Activated T-cell treated with anti-CD3 and anti-CD28 coated beads for 48 hours (primary cell): ENCODE measurements around the gene NTRK3.
"Not testable (repeated sequence)": the region's sequence is repeated elsewhere in the genome, so short reads cannot be mapped to it uniquely, and the experiment has no call there.

Source experiments
- DNase-seq: peaks from one replicate; pipeline ENCODE4 v3.0.0-alpha.2; 2020; ENCODE audit warnings: low read depth

The NTRK3 gene

DNA sequence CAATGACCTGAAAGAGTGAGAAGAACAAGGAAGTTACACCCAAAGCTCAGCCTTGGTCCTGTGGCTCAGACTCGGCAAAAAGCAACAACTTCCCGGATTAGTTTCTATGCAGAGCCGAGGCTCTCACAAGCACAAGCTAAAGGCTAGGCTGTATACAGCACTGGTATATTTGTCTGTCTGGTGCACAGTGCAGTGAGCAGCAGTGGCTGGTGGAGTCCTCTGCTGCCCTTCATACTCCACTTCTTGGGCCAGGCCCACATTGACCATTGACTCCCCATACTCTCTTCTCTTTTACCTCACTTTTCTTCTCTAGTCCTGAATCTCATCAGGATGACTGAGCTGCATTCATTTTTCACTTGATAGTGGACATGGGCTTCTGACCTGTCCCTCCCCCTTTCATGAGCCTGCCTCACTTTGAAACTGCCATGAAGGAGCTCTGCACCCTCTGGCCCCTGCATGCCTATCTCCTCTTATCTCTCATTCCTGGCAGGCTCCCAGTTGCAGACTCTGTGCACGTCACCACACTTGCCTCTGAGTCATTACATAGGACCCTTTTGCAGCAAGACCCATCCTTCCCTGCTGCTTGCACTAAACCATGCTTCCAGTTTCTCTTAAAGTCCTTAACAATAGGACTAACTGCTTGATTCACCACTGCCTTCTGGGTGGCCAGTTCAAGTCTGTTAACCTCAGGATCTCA lies 379.3 kb downstream of the NTRK3 start:
- no peak for DNase-seq

- no peak for DNase-seq
These were observed 381.4 kb downstream of the NTRK3 start for GRCh38 chr15:87874896-87875711.

DNA sequence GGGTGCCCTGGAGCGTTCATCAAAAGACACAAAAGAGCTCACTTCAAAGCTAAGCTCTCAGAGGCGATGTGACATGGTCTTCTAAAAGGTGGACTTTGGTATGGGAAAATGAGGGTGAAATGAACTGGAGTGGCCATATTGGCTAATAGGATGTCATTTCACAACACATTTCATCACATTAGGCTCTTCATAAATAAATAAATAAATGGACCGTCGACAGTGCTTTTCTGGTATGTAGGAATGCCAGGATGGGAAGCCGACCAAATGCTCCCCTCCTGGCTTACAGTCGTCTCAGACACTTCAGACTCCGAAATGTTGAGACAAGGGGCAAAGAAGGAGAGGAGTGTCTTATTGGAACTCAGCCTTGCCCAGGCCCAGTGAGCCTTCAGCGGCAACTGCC lies 383.0 kb downstream of the NTRK3 start:
- no peak for DNase-seq

DNA sequence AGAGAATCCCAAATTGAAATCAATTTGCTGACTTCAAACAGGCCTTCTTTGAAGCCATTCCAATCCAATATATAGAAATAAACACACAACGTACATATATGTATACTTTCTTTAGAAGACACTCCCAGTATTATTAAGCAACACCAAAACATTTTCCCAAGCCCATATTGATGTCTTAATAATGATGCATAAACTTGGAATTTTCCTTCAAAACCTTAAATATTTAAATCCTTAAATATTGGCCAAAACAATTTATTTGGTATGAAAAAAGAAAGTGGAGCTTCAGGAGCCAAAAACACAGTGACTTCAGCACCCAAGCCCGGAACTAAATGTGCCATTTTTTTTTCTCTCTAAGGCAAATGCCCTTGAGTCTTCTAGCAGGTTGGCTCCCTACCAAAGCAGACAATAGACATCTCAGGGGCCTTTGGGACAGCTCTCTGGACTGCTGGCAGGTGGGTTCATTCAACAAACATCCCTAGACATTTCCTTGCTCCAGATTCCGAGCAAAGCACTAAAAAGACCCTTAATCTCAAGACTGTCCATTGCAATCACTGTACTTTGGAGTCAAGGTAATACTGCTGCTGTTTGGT lies 384.7 kb downstream of the NTRK3 start:
- DNase-seq: no peak

GRCh38 chr15:87871258-87871681 lies 385.3 kb downstream of the NTRK3 start:
- no peak for DNase-seq

DNA sequence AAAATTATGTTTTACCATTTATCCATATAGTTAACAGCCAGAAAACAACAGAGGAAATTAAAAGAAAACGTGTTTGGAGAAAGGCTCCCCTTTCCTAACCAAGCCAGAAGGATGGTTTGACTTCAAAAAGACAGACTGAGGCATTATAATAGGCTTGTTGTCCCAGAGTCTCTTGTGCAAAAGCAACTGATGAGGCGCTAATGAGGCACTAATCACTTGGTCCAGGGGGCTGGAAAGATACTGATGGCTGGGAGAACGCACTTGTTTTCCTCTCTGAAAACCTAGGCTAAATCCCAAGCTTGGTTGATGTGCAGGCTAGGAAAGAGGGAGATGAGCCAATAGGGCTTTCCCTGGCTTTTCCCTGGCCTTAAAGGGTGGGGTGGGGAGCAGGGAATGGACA lies 389.6 kb downstream of the NTRK3 start:
- DNase-seq: no peak

DNA sequence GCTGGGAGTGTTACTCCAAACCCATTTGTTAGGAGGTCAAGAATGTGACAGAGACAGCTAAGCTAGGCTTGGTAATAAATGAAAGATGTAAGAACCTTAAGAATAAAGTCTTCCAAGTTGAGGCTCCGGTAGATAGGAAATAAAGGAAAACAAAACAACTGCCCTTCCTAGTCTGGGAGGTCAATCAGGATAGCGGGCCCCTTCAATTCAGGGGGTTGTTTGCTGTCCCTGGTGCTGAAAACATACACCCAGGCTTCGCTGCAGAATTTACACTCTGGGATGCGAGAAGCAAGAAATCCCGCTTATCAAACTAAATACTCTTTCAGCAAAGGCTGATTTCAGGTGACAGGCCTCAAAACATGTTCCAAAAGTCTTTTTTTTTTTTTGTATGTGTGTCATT lies 393.4 kb downstream of the NTRK3 start:
- no peak for DNase-seq

DNA sequence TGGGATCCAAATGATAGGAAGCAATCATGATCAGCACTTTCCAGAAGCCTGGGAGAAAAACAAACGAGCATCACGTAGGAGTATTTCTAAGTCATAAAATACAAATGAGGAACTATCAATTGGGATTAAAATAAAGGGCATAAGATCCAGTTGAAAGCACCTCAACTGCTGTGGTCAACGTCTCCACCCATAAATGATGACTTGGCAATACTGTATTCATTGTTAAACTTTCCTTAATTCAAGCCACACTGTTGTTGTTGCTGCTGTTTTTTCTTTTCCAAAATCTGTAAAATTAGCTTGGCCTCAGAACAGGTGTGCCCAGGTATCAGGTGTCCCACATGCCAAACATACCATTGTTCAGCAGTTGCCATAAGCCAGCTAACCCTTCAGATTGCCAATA lies 395.8 kb downstream of the NTRK3 start:
- no peak for DNase-seq

- DNase-seq: no peak
These were observed 397.9 kb downstream of the NTRK3 start for GRCh38 chr15:87858651-87859050.

DNA sequence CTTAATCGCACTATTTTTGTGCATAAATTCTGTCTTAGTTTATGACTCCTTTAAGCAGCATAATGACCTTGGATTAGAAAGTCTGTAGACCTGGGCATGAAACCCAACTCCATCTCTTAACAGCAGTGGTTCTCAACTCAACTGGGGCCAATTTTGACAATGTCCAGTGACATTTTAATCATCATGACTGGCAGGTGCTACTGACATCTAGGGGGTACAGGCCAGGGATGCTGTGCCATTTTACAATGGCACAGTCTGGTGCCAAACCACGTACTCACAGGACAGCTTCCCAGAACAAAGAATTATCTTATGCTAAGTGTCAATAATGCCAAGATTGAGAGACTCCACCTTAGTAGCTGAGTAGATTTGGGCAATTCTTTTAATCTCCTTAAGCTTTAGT lies 405.0 kb downstream of the NTRK3 start:
- DNase-seq: no peak

- no peak for DNase-seq
These were observed 405.6 kb downstream of the NTRK3 start for GRCh38 chr15:87850916-87851315.

DNA sequence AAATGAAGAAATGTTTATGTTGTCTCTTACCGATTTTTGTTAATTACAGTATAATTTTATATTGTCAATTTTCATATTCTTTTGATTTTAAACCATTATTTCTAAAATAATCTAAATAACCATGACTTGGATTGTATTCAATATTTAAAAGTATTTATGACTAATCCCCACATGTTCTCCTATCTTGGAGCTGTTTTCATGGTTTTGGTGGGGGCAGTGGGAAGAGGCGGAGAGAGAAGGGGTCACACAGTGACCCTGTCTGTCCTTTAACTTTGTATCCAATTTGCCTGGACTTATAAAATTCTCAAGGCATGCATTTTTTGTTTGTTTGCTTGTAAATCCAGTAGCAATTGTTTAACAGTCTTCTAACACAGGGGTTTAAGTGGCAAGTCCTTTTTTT lies 407.4 kb downstream of the NTRK3 start:
- DNase-seq: no peak

DNA sequence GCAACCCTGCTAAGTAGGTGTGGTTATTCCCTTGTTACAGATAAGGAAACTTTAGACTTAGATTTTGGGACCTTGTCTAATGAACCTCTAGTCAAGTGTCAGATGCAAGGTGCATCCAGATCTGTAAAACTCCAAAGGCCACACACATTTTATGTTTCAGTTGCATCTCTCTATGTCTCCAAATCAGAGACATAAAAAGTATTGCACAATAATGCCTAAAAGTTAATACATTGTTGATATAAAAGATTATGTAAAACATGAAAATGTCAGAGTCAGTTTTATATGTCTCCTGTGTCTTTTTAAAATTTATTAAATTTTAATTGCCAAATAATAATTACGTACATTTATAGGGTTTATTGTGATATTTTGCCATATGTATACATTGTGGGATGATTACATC lies 408.5 kb downstream of the NTRK3 start:
- DNase-seq: no peak

DNA sequence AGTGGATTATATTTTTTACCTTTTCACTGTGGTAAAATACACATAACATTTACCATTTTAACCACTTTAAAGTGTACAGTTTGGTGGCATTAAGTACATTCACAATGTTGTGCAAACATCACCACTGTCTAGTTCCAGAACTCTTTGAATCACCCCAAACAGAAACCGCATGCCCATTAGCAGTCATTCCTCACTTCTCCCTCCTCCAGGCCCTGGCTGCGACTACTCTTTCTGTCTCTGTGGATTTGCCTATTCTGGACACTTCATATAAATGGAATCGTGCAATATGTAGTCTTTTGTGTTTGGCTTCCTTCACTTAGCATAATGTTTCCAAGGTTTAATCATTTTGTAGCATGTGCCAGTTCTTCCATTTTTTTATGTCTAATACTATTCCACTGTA lies 409.8 kb downstream of the NTRK3 start:
- DNase-seq: no peak

GRCh38 chr15:87843312-87843711 lies 413.2 kb downstream of the NTRK3 start:
- no peak for DNase-seq

GRCh38 chr15:87841426-87841998 lies 415.0 kb downstream of the NTRK3 start:
- no peak for DNase-seq

DNA sequence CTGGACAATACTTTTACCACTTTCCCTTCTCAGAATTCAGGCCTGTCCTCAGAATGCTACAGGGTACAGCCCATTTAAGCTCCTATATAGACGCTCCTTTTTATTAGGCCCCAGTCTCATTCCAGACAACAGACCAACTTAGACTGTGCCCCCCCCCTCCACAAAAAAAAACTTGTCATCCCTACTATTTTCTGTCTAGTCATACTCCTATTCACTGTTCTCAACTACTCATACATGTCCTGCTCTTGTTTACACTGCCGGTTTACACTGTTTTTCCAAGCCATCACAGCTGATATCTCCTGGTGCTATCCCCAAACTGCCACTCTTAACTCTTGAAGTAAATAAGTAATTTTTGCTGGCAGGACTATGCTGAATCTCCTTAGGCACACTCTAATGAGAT lies 420.7 kb downstream of the NTRK3 start:
- DNase-seq: not testable (repeated sequence)

DNA sequence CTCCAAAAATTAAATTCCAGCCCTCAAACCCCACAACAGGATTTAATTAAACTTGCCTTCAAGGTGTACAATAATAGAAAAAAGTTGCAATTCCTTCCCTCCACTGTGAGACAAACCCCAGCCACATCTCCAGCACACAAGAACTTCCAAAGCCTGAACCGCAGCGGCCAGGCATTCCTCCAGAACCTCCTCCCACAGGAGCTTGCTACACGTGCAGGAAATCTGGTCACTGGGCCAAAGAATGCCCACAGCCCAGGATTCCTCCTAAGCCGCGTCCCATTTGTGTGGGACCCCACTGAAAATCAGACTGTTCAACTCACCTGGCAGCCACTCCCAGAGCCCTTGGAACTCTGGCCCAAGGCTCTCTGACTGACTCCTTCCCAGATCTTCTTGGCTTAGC lies 423.2 kb downstream of the NTRK3 start:
- DNase-seq: not testable (repeated sequence)

- no peak for DNase-seq
These were observed 427.0 kb downstream of the NTRK3 start for GRCh38 chr15:87829332-87830050.

DNA sequence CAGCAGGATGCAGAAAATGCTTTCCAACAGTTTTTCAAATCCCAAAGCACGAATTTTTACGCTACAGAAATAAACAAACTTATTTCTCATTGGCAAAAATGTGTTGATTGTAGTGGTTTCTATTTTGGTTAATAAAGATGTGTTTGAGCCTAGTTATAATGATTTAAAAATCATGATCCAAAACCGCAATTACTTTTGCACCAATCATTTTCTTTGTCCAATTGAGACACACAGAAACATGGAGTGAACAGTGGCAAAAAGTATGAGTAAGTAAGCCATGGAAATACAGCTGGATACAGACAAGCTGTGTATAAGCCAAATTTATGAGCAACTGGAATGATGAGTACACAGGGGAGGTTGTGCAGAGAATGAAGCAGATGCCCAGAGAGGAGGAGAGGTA lies 427.9 kb downstream of the NTRK3 start:
- DNase-seq: no peak

DNA sequence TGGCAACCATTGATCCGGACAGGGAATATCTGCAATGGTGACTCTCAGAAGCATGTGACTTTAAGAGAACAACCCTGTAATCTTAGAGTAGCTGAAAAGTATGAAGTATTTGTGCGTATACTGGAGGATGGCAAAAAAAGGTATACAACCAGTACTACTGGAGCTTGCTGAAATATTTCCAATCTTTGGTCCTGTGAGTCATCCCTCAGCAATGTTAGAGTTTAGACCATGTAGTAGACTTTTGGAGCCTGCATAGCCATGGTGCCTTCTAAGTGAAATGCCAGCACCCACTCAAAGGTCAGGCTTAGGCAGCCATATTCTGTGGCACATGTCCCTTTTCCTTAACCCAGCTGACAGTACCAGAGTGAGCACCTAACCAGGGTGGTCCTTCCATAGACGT lies 429.4 kb downstream of the NTRK3 start:
- no peak for DNase-seq

- no peak for DNase-seq
These were observed 430.3 kb downstream of the NTRK3 start for GRCh38 chr15:87826119-87826747.
